GM21825 (cell line): ENCODE measurements around the gene HOXA2.

Source experiments
- ATAC-seq: cut with Tn5 transposase; IDR thresholded peaks from one replicate; pipeline ENCODE4 v1.9.1; 2021; ENCODE audit warnings: mild to moderate bottlenecking, moderate library complexity; ENCODE audit not compliant: unreplicated experiment

Gene HOXA2

DNA sequence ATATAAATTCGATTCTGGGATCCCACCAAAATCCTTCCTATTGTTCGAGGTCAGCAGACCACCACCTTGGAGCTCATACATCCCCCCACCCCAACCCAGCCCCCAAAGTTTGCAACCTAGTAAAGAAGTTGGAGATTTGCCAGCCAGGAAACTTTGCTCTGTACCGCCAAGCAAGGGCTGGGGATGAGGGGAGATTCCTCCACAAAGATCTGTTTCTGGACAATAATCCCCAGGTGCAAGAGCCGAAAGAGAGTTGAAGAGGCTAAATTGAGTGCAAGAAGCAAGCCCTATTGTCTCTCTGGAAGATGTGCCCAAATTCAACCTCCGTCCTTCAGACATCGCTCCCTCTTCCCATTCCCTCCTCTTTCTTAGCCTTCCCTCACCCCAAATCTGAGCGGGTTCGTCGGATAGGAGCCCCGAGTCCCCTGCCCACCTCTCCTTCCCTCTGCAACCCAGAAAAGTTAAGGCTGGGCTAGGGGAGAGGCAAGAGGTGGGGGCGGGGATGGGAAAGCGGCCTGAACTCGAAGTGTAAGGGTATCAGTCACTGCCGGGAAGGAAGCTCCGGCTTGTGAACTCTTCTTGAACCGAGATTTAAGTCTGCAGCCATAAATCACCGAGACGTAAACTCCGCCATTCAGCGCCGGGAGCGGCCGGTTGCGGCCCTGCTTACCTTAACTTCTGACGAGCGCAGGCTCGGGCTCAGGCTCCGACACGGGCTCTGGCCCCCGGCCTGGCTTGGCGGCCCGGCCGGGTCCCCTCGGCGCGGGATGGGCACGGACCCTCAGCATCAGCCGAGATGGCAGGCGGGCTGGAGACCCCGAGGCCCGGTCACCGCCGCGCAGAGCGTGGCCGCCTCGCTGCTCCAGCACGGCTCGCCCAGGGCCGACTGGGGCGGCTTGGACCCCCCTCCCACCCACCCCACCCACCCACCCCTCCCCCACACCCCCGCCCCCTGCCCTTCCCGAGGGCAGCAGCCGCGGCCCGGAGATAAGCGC is 10.8 kb upstream of the HOXA2 start:
- ATAC-seq, result no peak

DNA sequence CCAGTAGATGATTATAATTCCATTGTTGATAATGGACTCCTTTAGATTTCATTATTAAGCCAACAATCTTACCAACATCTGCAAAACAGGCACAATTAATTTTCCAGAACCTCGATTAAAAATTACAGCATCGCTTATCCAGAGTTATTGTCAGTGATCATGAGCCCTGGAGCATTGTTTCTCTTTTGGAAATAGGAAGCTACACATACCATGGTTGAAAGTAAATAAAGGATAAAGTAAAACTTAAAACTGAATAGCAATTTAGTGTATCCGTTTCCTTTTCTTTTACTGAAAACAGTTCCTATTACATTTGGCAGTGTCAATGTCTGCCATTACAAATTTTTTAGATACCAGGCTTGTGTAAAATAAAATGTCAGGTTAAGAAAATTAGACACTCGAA is 9.9 kb upstream of the HOXA2 start:
- ATAC-seq, result no peak

DNA sequence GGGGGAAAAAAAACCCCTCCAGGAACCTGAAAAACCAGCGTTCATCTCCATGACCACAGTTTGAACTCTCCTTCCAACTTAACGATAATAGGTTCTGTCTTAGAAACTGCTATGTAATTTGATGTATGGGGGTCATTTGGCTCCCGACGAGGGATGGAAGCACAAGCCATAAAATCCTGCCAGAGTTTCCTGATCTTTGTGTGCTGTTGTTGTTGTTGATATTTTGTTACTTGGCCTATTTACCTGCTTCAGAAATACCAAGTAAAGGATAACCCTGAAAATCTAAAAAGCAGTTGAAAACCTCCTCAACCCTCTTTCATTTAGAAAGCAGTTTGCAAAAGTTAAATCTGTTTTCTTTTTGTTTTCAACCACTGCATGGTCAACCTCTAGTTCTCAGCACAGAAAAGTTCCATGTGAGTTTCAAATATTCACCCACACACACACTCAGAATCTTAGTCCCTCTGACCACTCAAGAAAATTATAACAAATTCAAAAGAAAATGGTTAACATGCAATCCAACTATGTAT is 9.3 kb upstream of the HOXA2 start:
- no peak for ATAC-seq

DNA sequence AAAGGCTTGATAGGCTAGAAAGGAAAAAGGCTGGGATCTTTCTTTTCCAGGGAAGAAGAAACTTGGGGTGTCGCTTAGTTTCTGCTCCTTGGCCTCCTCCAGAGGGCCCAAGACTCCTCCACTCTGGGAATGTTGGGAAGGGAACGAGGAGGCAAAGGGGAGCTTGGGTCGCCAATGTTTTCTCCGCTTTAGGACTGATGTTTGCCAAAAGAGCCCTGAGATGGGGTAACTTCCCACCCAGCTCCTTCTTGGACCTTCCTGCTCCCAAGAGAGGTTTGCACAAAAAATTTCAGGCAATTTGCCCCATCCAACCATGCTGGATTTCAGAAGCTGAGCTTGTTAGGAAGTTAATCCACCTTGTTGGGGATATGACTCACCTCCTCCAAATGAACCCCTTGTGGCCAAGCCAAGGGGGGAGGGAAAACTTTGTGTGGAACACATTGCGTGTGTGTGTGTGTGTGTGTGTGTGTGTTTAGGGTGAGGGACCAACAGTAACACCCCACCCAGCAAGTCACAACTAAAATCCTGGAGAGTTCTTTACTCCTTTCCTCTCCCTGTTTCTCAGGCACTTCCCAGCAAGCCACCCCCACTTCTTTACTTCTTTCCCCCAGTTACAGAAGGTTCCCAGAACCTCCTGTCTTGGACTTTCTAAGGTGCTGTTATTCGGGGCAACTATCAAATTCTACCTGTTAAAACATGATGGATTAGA is 8.7 kb upstream of the HOXA2 start:
- no peak for ATAC-seq

DNA sequence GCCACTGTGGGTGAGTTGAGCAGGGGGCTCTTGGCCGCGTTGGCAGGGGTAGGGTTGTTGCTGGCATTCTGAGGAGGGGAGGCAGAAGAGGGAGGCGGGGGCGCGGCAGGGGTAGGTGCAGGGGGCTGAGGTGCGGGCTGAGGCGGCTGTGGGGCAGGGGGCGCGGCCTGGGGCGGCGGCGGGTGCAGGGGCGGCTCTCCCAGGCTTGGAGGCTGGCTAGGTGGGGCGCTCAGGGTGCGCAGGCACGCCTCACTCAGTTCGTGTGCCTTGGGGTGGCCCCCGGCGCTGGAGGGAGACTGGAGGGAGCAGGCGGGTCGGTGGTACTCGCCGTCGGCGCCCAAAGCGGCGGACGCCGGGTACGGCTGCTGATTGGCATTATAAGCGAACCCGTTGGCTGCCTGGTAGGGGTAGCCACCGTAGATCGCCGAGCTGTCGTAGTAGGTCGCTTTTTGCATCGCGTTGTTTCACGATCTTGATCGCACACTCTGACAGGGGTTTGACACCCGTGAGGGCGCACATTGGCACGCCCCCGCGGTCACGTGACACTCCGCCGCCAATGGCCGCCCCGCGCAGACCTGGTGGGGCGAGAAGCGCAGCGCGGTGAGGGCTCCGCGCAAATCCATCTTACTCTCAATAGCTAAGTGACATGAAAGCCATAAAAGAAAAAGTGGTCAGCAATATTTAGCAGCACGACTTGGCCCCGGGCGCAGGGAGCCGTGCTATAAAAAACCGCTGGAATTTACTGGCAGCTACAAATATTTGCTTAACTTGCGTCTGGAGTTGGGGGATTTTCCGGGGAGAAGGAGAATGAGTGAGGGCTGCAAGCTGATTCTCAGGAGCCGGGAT is 7.9 kb upstream of the HOXA2 start:
- ATAC-seq, result no peak

DNA sequence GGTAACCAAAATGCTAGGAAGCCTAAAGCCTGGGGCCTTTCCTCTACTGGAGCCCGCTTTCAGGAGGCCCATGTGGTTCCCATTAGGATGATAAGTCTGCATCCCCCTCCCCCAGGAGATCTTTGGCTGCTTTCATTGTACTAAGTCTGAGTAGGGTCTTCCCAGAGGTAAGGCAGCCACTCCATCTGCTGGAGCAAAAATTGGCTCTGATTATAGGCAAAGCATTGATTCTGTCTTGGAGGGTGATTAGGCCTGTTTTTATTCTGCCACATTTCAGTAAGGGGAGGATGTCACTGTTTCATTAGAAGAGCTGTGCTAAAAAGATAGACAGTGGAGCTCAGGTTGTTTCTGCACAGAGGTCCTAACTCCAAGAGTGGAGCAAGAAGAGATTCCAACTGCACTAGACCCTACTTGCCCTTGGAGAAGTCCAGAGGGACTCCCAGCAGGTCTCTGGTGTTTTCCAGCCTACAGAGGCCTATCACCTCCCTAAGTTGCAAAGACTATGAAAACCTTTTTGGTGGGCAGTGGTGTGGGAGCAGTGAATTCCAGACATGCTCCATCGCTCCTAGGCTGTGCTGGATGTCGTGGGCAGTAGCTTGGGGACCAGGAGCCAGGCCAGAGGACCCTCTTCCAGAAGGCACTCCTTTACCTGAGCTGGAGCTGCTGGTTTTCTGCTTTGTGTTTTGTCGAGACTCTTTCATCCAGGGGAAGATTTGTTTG is 7.1 kb upstream of the HOXA2 start:
- no peak for ATAC-seq

DNA sequence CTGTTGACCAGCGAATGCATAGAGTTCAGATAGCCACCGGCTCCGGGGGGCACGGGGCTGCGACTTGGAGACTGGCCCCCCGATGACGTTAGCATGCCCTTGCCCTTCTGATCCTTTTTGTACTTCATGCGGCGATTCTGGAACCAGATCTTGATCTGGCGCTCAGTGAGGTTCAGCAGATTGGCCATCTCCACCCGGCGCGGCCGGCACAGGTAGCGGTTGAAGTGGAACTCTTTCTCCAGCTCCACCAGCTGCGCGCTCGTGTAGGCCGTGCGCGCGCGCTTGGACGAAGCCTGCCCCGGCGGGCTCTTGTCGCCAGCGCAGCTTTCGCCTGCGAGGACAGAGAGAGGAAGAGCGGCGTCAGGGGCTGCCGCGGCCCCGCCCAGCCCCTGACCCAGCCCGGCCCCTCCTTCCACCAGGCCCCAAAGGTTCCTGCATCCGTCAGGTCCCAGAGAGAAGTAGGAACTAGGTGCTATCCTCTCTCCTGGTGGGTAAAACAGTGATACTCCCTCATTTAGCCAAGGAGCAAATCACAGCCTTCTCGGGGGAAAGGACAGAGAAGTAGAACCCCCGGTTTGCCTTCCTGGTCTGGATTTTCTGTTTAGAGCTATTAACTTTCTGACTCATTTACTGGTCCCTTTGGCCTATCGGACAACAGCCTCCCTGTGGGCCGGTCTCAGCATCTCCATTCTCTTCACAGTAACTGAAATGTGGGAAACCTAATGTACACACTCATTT is 6.1 kb upstream of the HOXA2 start:
- no peak for ATAC-seq

DNA sequence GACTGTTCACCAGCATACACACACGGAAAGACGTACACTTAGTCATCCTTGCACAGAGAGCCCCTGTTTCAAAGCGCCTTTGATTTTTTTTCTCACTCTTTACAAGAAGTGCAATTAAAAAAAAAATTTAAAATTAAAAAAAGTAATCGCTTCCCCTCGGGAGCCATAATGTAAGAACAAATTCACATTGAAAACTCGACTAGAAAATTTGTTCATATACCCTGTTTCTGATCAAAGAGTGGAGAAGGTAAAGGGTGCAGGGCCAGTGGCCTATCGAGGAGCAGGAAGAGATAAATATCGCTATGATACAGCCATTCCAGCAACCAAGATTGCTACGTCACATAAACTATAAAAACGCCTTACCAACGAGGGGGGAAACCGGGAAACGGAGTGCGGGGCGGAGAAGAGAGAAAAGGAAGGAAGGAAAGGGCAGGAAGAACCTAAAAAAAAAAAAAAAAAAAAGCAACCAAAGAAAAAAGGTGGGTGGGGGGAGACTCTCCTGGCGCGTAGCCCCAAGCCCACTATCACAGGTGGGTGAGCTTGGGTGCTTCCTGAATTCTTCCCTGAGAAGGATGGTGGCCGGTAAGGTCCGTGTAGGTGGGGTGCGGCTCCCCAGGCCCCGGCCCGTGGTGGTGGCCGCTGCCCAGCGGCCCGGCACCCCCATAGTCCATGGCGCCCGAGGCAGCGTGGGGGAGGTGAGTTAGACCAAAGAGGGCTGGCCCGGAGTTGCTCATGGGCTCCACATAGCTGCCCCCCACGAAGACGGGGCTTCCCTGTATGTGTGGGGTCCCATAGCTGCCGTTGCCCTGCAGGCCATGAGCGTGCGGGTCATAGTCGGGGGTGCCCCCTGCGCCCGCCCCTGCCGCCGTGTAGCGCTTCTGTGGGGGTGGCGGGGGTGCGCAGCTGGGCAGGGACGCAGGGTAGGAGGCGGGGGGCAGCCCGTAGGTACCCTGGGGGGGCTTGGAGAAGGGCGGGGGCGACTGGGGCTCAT is 5.2 kb upstream of the HOXA2 start:
- ATAC-seq, result no peak

DNA sequence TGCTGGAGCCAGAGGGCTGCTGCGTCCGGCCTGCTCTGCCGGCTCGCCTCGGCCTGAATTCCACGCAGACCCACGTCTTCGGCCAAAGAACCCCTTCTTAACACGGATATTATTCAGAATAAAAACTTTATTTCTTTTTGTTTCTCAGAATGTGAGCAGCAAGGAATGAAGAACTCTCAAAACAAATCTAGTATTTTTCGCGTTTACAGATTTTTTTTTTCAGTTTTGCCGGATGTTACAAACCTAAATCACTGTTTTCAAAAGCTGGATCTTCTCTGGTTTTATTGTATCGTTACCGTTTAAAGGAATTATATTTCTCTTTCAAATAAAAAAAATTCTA is 4.4 kb upstream of the HOXA2 start:
- ATAC-seq, result no peak

DNA sequence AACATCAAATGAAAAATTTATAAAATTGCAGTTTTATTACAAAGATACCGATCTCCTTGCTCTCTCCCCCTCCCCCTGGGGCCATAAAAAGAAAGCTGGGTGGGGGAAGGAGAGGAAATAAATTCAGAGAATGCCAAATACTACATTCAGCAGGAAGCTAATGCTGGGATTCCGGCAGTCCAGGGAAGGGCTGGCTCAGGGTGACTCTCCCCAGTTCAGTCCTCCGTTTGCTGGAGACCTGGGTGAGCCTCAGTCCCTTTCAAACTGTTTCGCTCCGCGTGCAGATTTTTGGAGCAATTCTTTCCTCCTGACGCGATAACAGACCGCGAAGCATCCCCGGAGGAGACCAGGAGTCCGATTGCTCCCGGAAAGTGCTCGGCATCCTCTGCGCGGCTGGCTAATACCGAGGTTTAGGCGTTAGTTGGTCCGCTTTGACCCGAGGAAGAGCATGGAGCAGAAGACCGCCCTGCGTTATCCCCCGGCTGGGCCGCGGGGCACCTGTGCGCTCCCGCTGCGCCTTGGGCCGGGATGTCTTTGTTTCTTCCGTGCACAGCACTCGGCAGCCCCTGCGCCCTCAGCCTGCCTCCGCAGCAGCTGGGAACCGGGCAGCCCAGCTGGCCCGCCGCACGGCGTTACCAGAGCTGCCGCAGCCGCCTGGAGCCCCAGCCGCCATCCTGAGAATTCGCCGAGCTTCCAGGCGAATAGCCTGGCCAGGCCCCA is 3.9 kb upstream of the HOXA2 start:
- ATAC-seq, result no peak

DNA sequence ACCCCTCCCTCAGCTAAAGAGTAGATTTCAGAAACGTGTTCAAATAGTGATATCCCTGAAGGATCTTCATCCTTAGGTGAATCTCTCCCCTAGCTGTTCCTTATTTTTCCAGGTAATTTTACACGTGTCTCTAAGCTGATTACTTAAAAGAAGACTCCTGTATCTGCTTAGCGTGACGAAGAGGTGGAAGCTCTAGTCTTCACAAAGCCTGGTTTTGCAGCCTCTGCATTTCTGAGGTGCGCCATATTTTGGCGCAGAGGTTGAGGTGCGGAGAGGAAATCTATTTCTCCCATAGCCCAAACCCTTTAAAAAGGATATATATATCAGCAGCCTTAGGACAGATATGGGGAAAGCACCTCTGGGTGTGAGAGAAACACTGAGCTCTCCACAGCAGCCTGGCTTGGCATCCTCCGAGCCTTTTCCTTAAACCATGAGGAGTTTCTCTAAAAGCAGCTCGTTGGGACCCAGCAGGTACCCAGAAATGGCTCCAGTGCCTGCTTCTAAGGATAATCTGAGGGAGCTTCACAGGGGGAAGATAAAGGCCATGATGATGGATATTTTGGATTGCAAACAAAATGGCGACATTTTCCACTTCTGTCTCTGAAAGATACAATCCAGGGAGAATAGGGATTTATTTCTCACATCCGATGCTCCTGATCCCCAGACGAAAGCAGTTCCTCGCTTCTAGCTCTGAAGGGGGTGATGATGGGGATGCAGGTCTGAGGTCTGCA is 3.0 kb upstream of the HOXA2 start:
- no peak for ATAC-seq

DNA sequence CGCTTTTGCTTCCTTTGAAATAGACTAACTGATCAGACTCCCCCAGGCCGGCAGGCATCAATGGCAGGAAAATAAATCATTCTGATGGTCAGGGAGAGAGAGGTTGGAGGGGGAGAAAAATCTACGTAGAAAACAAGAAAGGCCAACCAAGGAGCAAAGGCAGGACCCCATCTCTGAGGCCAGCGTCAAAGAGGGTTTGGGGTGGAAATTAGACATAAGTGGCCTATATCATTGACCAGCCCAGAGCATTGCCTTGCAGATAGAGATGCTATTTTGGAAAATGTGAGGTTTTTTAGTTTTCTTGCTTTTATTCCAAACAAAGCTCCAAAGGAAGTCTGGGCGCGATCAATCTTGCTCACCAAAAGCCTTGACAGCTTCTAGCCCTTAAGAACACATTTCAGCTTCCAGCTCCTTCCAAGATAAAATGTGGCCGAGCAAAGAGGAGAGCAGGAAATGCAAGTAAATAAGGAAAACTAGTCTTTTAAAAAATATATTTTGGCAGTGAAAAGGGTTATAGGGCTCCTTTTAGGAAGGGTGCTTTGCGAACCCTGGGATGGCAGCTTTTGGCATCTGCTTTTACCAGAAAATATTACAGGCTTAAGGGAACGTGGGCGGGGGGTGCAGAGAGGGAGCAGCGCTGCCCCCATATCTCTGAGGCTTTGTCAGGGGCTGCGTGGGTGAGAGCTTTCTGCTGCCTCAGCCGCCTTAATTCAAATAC is 2.0 kb upstream of the HOXA2 start:
- no peak for ATAC-seq

DNA sequence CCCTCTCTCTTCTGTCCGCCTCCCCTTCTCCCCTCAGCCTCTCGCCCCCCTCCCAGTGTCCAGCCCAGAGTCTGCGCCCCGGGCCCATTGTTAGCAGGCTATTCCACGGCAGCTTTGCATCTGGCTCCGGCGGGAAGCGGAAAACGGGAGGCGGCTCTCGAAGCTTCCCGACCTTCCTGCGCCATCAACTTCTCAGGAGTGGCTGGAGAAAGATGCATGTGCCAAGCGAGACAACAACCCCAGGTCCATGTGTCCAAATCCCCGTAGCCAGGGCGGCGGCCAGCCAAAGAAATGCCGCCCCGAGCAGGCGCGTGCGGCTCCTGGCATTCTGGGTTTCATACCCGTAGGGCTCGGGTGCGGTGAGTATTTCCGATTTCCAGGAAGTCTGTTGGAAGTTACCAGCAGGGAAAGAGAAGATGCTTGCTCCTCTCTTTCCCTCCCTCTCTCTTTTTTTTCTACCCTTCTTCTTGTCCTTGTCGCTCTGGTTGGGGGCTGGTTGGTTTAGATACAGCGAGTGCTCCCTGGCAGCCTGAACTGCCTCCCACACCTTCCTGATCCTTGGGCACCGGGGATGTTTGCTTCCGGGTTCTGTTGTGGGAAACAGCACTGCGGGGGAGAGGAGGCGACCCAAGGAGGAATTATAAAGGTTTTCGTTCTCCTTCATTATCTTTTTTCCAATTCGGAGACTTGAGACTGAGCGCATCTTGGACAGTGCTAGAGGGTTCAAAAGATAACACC is 1.2 kb upstream of the HOXA2 start:
- ATAC-seq, result no peak

DNA sequence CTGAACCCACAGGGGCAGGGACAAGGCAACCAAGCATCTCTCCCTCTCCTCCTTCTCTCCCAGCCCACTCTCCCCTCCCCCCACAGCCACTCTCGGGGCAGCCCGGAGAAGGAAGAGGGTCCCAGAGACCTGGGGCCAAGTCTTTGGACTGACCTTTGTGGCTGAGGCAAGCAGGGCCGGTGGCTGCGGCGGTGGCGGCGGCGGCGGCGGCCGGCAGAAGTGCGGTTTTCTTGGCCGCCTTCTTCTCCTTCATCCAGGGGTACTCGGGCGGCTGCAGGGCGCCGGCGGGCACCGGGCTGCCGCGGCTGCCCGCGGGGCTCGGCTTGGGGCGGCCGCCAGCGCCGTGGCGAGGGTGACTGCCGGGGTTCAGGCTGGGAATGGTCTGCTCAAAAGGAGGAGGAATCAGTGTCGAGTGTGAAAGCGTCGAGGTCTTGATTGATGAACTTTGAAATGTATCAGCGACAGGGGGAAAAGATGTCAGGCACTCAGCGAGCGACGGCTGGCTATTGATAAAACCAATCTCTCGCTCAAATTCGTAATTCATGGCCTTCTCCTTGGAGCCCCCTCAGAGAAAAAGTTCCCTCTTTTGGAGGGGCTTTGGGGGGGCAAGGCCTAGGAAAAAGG is 414 bp downstream of the HOXA2 start:
- ATAC-seq, result no peak

DNA sequence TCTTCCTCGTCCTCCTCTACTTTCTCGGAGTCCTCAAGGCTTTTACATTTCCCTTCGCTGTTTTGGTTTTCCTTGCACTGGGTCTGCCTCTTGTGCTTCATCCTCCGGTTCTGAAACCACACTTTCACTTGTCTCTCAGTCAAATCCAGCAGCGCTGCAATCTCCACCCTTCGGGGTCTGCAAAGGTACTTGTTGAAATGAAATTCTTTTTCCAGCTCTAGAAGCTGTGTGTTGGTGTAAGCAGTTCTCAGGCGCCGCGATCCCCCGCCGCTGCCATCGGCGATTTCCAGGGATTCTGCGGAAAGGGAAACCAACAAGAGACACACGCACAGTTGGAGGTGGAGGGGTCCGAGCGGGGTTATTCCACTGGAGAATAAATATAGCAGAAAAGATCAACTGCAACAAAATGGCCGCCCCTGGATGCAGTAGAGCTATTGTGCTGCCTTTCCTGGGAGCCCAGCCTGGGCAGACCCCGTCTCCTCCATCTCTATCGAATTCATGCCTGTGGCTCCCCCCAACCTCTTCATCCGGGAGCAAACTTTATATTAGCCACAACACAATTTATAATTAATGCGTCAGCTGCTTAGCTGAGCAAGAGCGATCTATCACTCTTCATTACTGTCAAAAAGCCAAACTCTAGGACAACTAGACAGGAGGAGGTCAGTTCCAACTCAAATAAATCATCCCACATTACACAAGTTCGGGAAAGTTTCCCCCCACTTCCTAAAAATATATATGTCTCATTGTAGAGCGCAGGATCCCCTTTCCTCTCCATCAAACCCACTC is 1.1 kb downstream of the HOXA2 start:
- ATAC-seq, result no peak
